ENCODE measurements around the gene SETD3.

SETD3 gene

GRCh38 chr14:99479906-99480869 lies at the start of gene SETD3:
Gene SETD3 (minus strand): TSS chr14:99480859. CDS start chr14:99465805, 15,054 bp downstream.
- DNase-seq (ENCODE audit: low spot score): no peak

DNA sequence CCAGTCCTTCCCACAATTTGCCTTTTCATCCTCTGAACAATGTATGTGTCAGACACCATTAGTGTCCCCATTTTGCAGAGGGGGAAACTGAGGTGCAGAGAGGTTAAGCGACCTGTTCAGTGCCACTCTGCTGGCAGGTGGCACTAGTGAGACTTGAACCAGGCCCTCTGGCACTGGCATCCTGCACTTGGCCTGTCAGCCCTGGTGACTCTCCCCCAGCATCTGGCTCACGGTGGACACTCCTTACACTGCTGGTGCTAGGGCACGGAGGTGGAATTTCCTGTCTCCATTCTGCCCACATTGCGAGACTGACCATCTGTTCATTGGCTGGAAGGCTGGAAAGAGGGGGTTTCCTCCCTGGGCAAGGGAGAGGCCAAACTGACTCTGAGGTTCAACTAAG lies 49.2 kb upstream of the SETD3 start:
- DNase-seq (ENCODE audit: low spot score): no peak

GRCh38 chr14:99527427-99528076 lies 46.9 kb upstream of the SETD3 start:
- no peak for DNase-seq (ENCODE audit: low spot score)

- DNase-seq (ENCODE audit: low spot score): no peak
Measured at GRCh38 chr14:99527026-99527425, 46.4 kb upstream of the SETD3 start.

DNA sequence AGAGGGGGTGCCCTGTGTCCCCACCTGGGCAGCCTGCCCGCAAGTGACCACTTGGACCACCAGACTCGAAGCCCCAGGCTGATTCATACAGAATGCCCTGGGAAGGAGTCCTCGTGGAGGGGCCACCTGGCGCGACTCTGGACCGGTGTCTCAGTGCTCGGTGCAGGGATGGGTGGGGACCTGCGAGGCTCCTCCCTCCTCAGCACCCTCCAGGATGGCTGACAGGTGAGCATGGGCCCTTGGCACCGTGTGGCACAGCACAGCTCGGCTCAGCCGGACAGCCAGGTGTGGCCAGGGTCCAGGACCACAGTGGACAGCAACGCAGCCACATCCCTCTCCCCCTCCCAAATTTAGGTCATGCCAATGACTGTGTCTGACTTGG lies 45.0 kb upstream of the SETD3 start:
- no peak for DNase-seq (ENCODE audit: low spot score)

DNA sequence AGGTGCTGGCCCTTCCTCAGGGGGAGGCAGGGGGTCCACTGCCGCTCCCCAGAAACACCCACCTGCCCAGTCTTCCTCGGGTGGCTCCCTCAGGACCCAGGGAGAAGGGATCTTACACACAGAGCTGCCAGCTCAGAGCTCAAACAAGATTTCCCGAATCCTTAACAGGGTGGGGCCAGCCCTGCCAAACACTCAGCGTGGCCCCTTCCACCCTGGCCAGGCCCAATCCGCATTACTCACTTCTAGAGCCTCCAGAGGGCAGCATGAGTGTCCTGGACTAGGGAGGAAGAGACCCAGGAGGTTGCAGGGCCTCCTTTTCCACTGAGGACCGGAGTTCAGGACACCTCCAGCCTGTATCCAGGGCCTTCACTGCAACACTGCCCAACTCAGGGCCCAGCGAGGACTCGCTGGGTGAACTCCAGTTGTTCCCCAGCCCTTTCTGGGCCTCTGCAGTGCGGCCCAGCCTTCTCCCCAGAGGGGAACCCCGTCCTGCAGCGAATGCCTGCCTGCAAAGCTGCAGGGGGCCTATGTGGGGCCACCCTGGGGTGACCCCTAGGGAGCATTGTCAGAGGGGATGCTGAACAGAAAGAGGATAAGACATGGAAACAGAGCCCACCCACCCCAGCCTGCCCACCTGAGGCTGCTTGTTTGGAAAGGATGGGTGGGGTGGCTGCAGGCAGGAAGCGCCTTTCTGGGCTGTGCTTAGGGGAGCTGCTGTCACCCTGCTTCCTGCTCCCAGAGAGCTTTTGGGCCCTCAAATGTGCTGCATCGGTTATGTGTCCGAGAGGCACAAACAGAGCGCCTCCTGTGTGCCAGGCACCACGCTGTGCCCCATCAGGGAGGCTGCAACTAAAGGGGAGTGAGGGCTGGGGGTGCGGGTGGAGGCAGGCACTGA lies 44.4 kb upstream of the SETD3 start:
- peak; percentile 36 for DNase-seq (ENCODE audit: low spot score)

DNA sequence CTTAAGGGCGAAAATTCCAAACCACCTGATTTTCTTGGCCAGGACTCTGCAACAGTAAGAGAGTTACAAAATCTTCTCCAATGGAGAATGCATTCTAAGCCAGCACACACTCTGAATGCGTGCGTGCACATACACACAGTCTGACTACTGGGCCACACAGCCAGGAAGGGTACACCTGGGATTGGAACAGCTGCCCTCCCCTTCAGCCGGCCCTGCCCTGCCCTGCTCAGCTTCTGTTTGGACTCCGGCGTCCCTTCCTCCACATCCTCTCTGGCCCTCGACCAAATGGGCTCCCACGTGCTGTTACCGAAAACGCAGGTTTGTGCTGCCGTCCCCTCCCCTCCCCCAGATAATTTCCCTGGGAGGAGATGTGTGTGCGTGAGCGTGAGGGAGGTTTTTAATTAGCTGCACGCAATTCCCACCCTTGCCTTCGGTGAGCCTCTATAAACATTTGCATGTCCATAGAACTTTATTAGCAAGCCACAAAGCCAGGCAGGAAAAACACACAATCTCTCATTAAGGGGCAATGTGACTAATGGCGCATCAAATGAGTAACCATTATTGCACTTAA lies 43.5 kb upstream of the SETD3 start:
- no peak for DNase-seq (ENCODE audit: low spot score)

- DNase-seq (ENCODE audit: low spot score): no peak
Measured at GRCh38 chr14:99523704-99524055, 43.0 kb upstream of the SETD3 start.

DNA sequence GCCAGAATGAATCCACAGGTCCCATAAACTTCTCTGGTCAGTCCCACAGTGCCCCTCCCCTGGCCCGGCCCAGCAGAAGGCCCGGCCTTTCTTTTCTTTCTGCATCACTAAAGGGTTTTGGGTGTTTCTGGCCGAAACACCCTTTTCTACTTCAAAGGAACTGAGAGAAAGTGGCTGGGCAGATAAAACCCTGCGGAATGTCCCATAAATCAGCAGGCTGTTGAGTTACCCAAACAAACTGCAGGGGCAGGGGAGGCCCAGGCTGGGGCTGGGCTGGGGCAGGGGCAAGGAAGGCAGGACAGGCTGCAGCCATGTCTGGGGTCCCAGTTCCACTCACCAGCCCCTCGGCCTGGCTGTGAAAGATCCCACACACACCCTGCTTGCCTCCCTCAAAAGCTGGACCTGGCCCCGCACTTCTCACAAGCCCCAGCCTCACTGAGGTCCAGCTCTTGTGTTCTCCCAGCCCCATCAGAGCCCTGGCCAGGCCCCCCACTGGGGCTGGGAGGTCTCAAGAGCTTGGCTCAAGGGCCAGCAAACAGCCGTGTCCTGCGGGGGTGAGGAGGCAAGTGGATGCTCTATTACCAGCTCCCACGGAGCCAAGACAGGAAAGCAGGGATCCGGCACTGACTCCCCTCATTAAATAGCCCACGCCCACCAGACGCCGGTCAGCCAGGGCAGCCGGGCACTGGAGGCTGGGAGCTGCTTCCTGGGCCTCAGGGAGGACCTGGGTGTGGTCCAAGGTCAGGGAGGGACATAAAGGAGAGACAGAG lies 42.5 kb upstream of the SETD3 start:
- DNase-seq (ENCODE audit: low spot score): no peak

DNA sequence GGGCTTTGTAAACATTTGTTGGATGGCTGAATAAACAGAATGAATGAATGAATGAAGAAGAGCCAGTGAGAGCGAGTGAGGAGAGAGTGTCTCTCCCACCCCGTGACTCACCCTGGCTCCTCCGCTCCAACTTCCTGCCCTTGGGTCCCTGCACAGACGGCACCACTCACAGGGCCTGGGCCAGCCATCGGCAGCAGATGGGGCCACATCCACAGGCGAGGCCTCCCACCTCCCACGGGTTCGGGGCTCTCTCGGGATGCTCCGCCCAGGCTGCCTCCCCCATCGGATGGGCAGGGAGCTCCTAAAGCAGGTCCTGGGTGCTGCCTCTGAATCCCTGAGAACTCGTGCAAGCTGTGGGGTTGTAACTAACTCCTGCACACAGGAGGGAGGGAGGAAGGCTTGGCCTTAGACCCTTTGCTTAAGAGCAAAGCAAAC lies 41.8 kb upstream of the SETD3 start:
- no peak for DNase-seq (ENCODE audit: low spot score)

DNA sequence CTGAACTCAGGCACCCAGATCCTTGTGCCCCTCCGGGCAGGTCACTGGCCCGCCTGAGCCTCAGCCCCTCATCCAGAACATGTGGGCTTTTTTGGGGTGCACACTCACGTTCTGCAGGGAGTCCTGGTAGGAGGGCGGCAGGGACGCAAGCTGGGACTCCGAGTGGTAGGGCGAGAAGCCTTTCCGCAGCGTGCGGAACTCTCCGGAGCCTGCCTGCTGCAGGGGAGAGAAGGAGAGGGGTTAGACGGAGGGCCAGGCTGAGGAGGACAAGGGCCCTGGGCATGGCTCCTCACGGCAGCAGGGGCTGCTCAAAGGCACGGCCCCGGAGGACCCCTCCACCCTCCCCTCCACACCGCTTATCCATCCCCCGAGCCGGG lies 41.4 kb upstream of the SETD3 start:
- no peak for DNase-seq (ENCODE audit: low spot score)

DNA sequence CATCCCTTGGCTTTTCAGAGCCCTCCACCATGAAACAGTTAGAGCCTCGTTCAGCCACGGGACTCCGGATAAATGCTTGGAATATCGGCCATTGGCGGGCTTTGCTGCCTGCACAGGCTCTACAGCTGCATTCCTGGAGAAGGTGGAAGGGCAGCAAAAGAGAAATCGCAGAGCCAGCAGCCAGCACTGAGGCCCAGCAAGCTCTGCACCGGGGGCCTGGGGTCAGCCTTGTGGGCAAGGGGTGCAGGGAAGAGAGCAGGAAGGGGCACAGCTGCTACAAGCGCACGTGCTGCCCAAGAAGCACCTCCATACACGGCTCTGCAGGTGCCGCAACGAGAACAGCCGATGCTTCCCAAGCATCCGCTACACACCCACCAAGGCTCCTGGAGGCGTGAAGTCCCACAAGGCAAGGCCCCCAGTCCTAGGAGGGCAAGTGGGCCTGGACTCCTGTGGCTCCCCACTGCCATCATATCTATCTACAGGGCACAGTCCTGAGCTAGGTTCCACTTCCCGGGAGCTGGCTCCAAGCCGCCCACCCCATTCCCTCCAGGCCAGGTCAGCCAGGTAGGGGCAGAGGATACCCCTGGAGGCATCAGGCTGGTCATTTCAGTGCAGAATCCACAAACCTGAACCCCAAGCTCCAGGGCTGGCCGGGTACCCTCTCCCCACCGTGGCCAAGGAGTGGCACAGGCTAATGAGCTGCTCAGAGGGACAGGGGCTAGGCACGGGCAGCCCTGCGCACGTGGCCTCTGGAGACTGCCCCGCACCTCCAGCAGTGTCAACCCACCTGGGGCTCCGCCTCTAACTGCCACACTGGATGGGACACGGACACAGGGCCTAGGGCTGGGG lies 40.7 kb upstream of the SETD3 start:
- DNase-seq (ENCODE audit: low spot score): no peak

GRCh38 chr14:99520571-99521081 lies 40.0 kb upstream of the SETD3 start:
- no peak for DNase-seq (ENCODE audit: low spot score)

GRCh38 chr14:99519931-99520421 lies 39.3 kb upstream of the SETD3 start:
- no peak for DNase-seq (ENCODE audit: low spot score)

- no peak for DNase-seq (ENCODE audit: low spot score)
Measured at GRCh38 chr14:99519347-99519881, 38.8 kb upstream of the SETD3 start.

- peak; percentile 78 for DNase-seq (ENCODE audit: low spot score)
Measured at GRCh38 chr14:99518441-99519346, 38.0 kb upstream of the SETD3 start.

- DNase-seq (ENCODE audit: low spot score): no peak
Measured at GRCh38 chr14:99517643-99518381, 37.2 kb upstream of the SETD3 start.

Data from CD4-positive, alpha-beta T cell treated with Interleukin-6 at 100 ng/mL for 8 hours (primary cell).